HepG2 (cell line): ENCODE data around the gene IGFBP6. TPM values are rescaled to one million over a fixed set of nuclear protein-coding genes. Genes with fewer than 3 reads are reported as not detected.

Experiments
- ATAC-seq: fragments of 200-7000 bp; cut with Tn5 transposase; 3 replicates; pipeline ENCODE4 v1.9.1; 2020; ENCODE audit warnings: mild to moderate bottlenecking, moderate library complexity
- BruUV-seq: library from RNA; stranded (reverse); fragments of 400-500 nt; replicated peaks from 2 replicates; lab custom pipeline; 2021; lab: Mats Ljungman, UMichigan
- CTCF ChIA-PET: fragments of 300-600 bp; formaldehyde crosslinking; extraction: SDS; loops from one replicate; lab custom pipeline; 2021; ENCODE audit warnings: low total read pairs, inconsistent platforms, low intra/inter-chr PET ratio; lab: Yijun Ruan, JAX
- POLR2A ChIA-PET: fragments of 350-600 bp; sonication (Branson Sonifier 250); formaldehyde crosslinking; loops from one replicate; lab custom pipeline; 2020; ENCODE audit warnings: antibody characterized with exemption, inconsistent platforms; lab: Yijun Ruan, JAX
- DNase-seq: peaks from one replicate; pipeline ENCODE4 v3.0.0-alpha.2; 2015; ENCODE audit warnings: low spot score
- FAIRE-seq: peaks from 3 replicates; lab custom pipeline; 2011; peaks lifted over from hg19 to GRCh38; lab: Jason Lieb, UNC
- H2AFZ ChIP-seq: one replicate; pipeline ENCODE4 v1.6.1; 2011; ENCODE audit warnings: low read length, inconsistent platforms
- H3K27ac ChIP-seq: fragments of 300-600 bp; 3 replicates; pipeline ENCODE4 v1.8.0; 2011; ENCODE audit warnings: mixed run types, mild to moderate bottlenecking, mixed read lengths, low read length, inconsistent platforms; ENCODE audit not compliant: insufficient read depth; ENCODE audit errors: extremely low read length
- H3K27me3 ChIP-seq, 2 experiments: fragments of 200-600 bp in 1 of 2; 2 replicates in 1 of 2; 3 replicates in 1 of 2; pipeline versions ENCODE4 v1.6.0 to v1.8.0; 2011; ENCODE audit warnings: low read length in 2 of 2, mild to moderate bottlenecking in 2 of 2, moderate library complexity in 2 of 2, inconsistent platforms in 1 of 2; ENCODE audit not compliant: insufficient read depth in 2 of 2, control insufficient read depth in 1 of 2
- H3K36me3 ChIP-seq, 2 experiments: fragments of 200-600 bp in 1 of 2; replicated peaks in 1 of 2; 2 replicates in 1 of 2; 3 replicates in 1 of 2; pipeline versions ENCODE4 v1.5.1 to v1.8.0; 2011; ENCODE audit warnings: low read length in 2 of 2, inconsistent platforms in 1 of 2; ENCODE audit not compliant: insufficient read depth in 2 of 2, control insufficient read depth in 1 of 2
- H3K4me1 ChIP-seq: 2 replicates; pipeline ENCODE4 v1.5.1; 2012; ENCODE audit warnings: low read length, inconsistent platforms; ENCODE audit not compliant: insufficient read depth
- H3K4me2 ChIP-seq: 2 replicates; pipeline ENCODE4 v1.6.0; 2011; ENCODE audit warnings: low read depth, low read length, inconsistent platforms
- H3K4me3 ChIP-seq, 3 experiments: fragments of 200-600 bp in 1 of 3; sonication (generic), shearing (Covaris generic) in 1 of 3; replicated peaks in 1 of 3; 2 replicates each; pipeline ENCODE4 v1.5.1; 2011 to 2016; ENCODE audit warnings: low read length in 3 of 3, inconsistent platforms in 2 of 3, low read depth in 2 of 3, mild to moderate bottlenecking in 2 of 3, control low read depth in 1 of 3, mixed read lengths in 1 of 3; ENCODE audit not compliant: insufficient read depth in 1 of 3
- H3K79me2 ChIP-seq: one replicate; pipeline ENCODE4 v1.6.1; 2011; ENCODE audit warnings: low read length, inconsistent platforms; ENCODE audit not compliant: insufficient read depth
- H3K9ac ChIP-seq: 2 replicates; pipeline ENCODE4 v1.6.0; 2011; ENCODE audit warnings: mild to moderate bottlenecking, low read depth, low read length, inconsistent platforms; ENCODE audit not compliant: insufficient read depth
- H3K9me3 ChIP-seq: 2 replicates; pipeline ENCODE4 v1.5.1; 2012; ENCODE audit warnings: mild to moderate bottlenecking, low read length
- H4K20me1 ChIP-seq: 2 replicates; pipeline ENCODE4 v1.6.0; 2011; ENCODE audit warnings: inconsistent platforms, mild to moderate bottlenecking, low read length, moderate library complexity; ENCODE audit not compliant: insufficient read depth
- POLR2AphosphoS5 ChIP-seq: IDR thresholded peaks from 2 replicates; pipeline ENCODE4 v1.6.1; 2012; ENCODE audit warnings: low read depth, low read length
- WGBS: methylation state at CpG from one replicate; pipeline ENCODE4 v1.1.6; 2017; ENCODE audit warnings: low lambda C conversion rate; 5-methylcytosine and 5-hydroxymethylcytosine counted together
- in situ Hi-C: cut with HindIII; loops from 2 replicates; pipeline ENCODE4 v1.10.0; 2017; ENCODE audit warnings: low pct_unique_long_range_greater_than_20kb; ENCODE audit not compliant: extremely low pct_ligation_motif_present
- intact Hi-C: fragments of 100-400 bp; cut with micrococcal nuclease; formaldehyde crosslinking; loops from one replicate; pipeline ENCODE4 v1.10.0; 2022; ENCODE audit not compliant: unreplicated experiment
- polyA plus RNA-seq, 8 experiments: library from polyadenylated mRNA; depleted of rRNA in 3 of 8; stranded (reverse) in 7 of 8; unstranded in 1 of 8; fragments of >200 nt; fragmentation: Illumina TruSeq in 4 of 8; extraction: Trizol in 4 of 8; gene quantifications; 2 replicates each; pipeline versions ENCODE4 v1.2.1 to v1.2.3, GENCODE V29; 2011 to 2016; ENCODE audit warnings: low read depth in 4 of 8, missing spikeins in 1 of 8, mixed read lengths in 1 of 8; ENCODE audit not compliant: insufficient read depth in 1 of 8
- total RNA-seq, 5 experiments: library from RNA; depleted of rRNA; stranded (reverse); fragments of >200 nt; fragmentation: Illumina TruSeq; extraction: Trizol; gene quantifications; 2 replicates each; pipeline ENCODE4 v1.2.3, GENCODE V29; 2016; ENCODE audit warnings: low read depth in 1 of 5
- TF ChIP-seq, protein P1 (sequence below): sonication (generic); formaldehyde crosslinking; IDR thresholded peaks from 2 replicates; pipeline ENCODE4 v1.5.0; 2020; ENCODE audit warnings: mild to moderate bottlenecking, missing genetic modification reagents, borderline replicate concordance
- TF ChIP-seq, protein P2 (sequence below): sonication (generic); formaldehyde crosslinking; IDR thresholded peaks from 2 replicates; pipeline ENCODE4 v1.4.0; 2020; ENCODE audit warnings: missing genetic modification reagents

Gene IGFBP6
- total and polyA plus RNA-seq, 2 of the 13 experiments (the other 11 are each of a cell fraction or from before 2014, with no cell fraction given), result 3.9 to 25.2 TPM

- H3K9ac ChIP-seq, result no peak overlapping the region
- no peak overlapping the region for H2AFZ ChIP-seq
- DNase-seq, result no peak
- peaks cover 35% of the 10 kb centered on the region for H3K4me1 ChIP-seq
- WGBS, result 92% methylated on average over 11 of the region's 13 CpGs
- no peaks in the 10 kb centered on the region for H3K9me3 ChIP-seq
- no peak overlapping the region for H3K4me2 ChIP-seq
- no TSS peak for BruUV-seq
- no peaks in the 10 kb centered on the region for H3K79me2 ChIP-seq
- FAIRE-seq, result no peak
- TF ChIP-seq POLR2AphosphoS5, result peak; percentile 2; the same call in 1 of the 2 replicates
- TF ChIP-seq, protein P1, sequence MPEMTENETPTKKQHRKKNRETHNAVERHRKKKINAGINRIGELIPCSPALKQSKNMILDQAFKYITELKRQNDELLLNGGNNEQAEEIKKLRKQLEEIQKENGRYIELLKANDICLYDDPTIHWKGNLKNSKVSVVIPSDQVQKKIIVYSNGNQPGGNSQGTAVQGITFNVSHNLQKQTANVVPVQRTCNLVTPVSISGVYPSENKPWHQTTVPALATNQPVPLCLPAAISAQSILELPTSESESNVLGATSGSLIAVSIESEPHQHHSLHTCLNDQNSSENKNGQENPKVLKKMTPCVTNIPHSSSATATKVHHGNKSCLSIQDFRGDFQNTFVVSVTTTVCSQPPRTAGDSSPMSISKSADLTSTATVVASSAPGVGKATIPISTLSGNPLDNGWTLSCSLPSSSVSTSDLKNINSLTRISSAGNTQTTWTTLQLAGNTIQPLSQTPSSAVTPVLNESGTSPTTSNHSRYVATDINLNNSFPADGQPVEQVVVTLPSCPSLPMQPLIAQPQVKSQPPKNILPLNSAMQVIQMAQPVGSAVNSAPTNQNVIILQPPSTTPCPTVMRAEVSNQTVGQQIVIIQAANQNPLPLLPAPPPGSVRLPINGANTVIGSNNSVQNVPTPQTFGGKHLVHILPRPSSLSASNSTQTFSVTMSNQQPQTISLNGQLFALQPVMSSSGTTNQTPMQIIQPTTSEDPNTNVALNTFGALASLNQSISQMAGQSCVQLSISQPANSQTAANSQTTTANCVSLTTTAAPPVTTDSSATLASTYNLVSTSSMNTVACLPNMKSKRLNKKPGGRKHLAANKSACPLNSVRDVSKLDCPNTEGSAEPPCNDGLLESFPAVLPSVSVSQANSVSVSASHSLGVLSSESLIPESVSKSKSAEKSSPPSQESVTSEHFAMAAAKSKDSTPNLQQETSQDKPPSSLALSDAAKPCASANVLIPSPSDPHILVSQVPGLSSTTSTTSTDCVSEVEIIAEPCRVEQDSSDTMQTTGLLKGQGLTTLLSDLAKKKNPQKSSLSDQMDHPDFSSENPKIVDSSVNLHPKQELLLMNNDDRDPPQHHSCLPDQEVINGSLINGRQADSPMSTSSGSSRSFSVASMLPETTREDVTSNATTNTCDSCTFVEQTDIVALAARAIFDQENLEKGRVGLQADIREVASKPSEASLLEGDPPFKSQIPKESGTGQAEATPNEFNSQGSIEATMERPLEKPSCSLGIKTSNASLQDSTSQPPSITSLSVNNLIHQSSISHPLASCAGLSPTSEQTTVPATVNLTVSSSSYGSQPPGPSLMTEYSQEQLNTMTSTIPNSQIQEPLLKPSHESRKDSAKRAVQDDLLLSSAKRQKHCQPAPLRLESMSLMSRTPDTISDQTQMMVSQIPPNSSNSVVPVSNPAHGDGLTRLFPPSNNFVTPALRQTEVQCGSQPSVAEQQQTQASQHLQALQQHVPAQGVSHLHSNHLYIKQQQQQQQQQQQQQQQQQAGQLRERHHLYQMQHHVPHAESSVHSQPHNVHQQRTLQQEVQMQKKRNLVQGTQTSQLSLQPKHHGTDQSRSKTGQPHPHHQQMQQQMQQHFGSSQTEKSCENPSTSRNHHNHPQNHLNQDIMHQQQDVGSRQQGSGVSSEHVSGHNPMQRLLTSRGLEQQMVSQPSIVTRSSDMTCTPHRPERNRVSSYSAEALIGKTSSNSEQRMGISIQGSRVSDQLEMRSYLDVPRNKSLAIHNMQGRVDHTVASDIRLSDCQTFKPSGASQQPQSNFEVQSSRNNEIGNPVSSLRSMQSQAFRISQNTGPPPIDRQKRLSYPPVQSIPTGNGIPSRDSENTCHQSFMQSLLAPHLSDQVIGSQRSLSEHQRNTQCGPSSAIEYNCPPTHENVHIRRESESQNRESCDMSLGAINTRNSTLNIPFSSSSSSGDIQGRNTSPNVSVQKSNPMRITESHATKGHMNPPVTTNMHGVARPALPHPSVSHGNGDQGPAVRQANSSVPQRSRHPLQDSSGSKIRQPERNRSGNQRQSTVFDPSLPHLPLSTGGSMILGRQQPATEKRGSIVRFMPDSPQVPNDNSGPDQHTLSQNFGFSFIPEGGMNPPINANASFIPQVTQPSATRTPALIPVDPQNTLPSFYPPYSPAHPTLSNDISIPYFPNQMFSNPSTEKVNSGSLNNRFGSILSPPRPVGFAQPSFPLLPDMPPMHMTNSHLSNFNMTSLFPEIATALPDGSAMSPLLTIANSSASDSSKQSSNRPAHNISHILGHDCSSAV (CRISPR knock-in tag), result no peak
- TF ChIP-seq, protein P2, sequence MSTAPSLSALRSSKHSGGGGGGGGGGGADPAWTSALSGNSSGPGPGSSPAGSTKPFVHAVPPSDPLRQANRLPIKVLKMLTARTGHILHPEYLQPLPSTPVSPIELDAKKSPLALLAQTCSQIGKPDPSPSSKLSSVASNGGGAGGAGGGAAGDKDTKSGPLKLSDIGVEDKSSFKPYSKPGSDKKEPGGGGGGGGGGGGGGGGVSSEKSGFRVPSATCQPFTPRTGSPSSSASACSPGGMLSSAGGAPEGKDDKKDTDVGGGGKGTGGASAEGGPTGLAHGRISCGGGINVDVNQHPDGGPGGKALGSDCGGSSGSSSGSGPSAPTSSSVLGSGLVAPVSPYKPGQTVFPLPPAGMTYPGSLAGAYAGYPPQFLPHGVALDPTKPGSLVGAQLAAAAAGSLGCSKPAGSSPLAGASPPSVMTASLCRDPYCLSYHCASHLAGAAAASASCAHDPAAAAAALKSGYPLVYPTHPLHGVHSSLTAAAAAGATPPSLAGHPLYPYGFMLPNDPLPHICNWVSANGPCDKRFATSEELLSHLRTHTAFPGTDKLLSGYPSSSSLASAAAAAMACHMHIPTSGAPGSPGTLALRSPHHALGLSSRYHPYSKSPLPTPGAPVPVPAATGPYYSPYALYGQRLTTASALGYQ, result no peak
- ChIA-PET POLR2A (interaction anchor here (1.0 to 3.2 kb wide), 3 partner anchors 11 to 15 kb away, joined by 3 to 43 read pairs (median 5); partner anchors contain the start of gene SPRYD3), CTCF (no interaction called here)
- no peak overlapping the region for H3K4me3 ChIP-seq
- H3K27me3 ChIP-seq, result no peaks in the 10 kb centered on the region
- no peaks in the 10 kb centered on the region for H4K20me1 ChIP-seq
- no peak overlapping the region for H3K27ac ChIP-seq
- peaks cover 0 to 18% of the 10 kb centered on the region in 2 experiments; a peak in 2 of 5 replicates for H3K36me3 ChIP-seq
- no peak for ATAC-seq
- intact Hi-C loops (no loop called here), in situ Hi-C loops (loop anchor here (5.0 kb wide), 2 partner anchors 38 to 128 kb away; partner anchors contain the start of gene SOAT2)
Measured at GRCh38 chr12:53063708-53064612, 33.5 kb upstream of the IGFBP6 start.
